HG02610 (cell line): ENCODE results near the gene SPATA13.
A peak's percentile ranks its signal among the peaks of the same experiment; 100 is the strongest.

Source experiments
- ATAC-seq: cut with Tn5 transposase; IDR thresholded peaks from one replicate; pipeline ENCODE4 v1.9.1; 2021; ENCODE audit warnings: mild to moderate bottlenecking, moderate library complexity; ENCODE audit not compliant: unreplicated experiment

SPATA13 gene

DNA sequence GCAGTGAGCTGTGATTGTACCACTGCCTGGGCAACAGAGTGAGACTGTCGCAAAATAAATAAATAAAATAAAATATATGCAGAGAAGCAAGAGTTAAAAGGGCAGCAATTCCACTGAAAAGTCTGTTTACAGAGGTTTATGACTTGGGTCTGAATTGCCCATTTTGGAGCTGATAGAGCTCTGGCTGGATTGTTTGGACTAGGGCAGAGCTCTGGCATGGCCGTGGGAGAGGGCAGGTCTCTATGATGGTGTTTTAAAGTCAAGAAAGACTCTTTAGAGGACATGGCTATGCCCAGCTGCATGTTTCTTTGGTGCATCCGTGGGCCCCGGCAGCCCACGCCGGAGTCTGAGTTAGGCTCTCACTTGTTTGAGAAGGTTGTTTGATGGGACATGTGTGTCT, 84.3 kb downstream of the SPATA13 start:
- ATAC-seq: no peak

DNA sequence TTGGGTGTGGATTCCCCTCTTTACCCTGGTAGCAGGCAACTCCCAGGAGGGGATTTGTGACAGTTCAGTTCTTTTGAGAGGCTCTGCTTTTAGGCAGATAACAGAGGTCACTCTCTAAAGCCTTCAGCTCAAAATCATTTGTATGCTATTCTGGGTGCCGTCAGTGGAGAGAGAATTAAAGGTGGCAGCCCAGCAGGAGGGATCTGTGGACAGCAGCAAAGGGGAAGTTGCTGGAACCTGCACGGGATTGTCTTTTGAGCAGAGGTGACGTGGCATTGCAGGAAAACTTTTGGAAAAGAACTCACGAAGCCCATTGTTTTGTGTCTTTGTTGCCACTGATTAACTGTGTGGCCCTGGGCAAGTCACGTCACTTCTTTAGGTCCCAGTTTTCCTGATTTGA, 86.5 kb downstream of the SPATA13 start:
- no peak for ATAC-seq

DNA sequence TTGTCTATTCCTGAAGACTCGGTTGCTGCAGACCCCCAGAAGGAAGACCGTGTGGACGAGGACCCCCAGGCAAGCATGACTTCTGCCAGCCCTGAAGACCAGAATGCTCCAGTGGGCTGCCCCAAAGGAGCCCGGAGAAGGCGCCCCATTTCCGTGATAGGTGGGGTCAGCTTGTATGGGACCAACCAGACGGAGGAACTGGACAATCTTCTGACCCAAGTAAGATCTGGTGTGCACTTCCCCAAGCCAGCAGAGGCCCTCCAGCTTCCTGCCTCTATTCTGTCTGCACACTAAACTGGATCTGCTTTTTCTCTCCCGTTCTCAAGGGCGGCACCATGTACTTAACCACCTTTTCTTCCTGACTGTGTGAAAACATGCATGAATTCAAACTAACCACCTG, 89.1 kb downstream of the SPATA13 start:
- ATAC-seq: no peak

DNA sequence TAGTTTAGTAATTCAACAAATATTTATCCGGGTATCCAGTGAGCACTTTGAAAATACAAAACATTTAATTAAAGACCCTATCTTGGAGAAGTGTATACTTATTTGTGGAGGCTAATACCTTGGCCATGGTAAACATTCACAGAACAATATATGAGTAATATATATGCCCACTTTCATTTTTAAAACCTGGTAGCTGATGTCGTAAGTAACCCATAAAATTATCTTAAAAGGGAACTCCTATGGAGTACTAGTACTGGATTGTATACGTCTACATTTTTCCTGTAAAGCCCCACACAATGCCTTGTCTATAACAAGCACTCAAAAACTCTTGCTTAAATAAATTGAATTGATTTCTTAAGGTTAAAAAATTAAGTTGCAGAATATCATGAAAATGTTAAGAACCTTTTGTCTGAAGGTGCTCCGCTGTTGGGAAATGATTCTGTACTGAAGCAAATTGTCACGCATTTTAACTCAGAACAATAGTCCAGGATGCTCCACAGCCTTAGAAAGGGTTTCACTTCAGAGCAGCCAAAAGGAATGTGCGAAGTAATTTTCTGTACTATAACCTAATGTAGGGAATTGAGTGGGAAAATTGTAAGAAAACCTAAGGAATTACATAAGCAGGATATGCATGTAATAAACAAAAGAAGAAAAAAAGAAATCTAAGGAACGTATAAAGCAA, 90.0 kb downstream of the SPATA13 start:
- no peak for ATAC-seq

GRCh38 chr13:24251525-24251924, 91.0 kb downstream of the SPATA13 start:
- ATAC-seq: no peak

DNA sequence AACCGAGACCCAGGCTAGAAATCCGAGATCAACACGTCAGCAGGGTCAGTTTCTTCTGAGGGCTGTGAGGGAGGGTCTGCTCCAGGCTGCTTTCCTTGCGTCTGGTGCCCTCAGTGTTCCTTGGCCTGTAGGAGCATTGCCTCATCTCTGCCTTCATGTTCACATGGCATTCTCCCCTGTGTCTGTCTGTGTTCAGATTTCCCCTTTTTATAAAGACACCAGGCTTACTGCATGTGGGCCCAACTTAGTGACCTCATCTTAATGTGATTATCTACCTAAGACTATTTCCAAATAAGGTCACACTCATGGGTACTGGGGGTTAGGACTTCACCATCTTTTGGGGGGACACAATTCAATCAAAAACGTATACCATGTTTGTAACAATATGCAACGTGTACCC, 91.6 kb downstream of the SPATA13 start:
- ATAC-seq: no peak

GRCh38 chr13:24253520-24254145, 93.1 kb downstream of the SPATA13 start:
- no peak for ATAC-seq

- no peak for ATAC-seq
These were observed 93.8 kb downstream of the SPATA13 start for GRCh38 chr13:24254146-24254841.

DNA sequence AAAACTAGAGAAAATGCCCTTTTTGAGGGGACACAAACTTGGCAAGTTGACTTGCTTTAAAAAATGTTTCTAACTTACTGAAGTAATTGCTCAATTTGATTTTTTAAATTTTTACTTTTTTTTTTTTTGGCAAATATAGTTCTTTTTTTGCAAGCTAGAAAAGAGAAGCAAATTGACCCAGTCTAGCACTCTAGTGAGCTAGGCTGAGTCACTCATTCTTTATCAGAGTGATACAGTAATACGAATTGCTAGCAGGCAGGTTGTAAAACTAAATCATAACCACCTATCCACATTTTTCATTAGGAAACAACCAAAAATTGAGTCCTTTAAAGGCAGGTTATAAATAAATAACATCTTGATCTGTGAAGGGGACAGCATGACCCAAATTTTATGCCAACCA, 97.0 kb downstream of the SPATA13 start:
- no peak for ATAC-seq

- ATAC-seq: no peak
These were observed 101.0 kb downstream of the SPATA13 start for GRCh38 chr13:24261566-24261965.

DNA sequence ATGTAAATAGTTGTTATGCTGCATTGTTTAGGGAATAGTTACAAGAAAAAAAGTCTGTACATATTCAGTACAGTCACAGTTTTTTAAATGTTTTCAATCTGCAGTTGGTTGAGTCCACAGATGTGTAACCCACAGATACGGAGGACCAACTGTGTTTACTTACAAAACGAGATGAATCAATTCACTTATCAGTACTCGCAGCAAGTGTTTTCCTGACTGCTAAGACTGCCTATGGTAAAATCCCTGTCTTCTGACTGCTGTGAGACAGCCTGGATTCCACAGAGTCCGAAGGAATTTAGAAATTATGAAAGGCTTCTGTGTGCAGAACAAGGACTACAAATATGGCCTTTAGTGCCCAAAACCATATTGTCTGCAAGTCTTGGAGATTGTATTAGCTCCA, 103.1 kb downstream of the SPATA13 start:
- no peak for ATAC-seq

DNA sequence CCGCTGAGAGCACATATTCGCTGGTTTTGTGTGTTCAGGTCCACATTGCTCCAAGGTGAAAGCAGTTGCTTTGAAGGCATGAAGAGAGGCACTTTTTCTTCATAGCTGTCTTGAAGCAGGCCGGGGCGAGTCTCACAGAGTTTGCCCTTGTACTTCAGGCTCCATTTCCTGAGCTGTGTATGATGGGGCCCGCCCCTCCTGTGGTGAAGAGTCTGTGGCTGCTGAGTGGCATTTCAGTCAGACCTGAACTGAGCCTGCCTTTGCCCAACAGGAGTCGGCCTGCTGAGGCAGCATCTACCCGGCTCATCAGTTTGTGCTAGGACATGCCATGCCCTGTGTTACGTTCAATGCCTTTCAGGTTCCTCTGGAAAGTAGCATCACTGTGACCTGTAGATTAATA, 104.5 kb downstream of the SPATA13 start:
- ATAC-seq: peak; percentile 69

DNA sequence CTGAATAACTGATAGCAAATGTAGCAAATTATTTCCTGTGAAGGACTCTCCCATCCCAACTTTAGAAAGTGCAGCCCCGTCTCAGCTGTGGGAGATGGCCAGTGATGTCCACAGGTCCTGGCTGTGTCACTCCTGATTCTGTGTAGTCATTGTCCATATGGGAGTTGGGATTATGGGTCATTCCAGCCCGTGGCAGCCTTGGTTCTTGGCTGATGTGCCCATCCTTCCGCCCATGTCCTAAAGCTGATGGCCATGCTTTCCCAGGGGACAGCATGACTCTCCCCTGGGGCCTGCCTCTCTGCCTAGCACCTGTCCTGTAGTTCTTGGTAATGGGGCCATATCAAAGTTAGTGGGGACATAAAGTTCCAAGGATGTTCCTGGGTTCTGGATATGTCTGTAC, 104.9 kb downstream of the SPATA13 start:
- ATAC-seq: no peak

DNA sequence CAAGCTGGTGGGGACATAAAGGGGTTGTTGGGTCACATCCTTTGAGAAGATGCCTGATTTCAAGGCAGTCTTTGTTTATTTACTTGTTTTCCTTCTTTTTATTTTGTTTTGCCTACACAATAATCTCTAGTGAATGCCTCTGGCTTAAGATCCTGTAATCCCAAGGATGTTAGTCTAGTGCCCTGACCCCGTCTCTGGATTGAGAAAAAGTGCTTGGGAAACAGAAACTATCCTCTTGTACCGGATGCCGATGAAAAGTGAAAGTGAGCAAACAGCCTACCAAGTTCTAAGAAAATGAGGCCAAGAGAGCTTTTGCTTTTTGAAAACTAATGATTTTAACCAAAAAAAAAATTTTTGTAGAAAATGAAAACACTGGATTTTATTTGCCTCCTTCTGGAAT, 106.8 kb downstream of the SPATA13 start:
- no peak for ATAC-seq

- no peak for ATAC-seq
These were observed 107.3 kb downstream of the SPATA13 start for GRCh38 chr13:24267801-24268200.

GRCh38 chr13:24269821-24270220, 109.3 kb downstream of the SPATA13 start:
- ATAC-seq: no peak

DNA sequence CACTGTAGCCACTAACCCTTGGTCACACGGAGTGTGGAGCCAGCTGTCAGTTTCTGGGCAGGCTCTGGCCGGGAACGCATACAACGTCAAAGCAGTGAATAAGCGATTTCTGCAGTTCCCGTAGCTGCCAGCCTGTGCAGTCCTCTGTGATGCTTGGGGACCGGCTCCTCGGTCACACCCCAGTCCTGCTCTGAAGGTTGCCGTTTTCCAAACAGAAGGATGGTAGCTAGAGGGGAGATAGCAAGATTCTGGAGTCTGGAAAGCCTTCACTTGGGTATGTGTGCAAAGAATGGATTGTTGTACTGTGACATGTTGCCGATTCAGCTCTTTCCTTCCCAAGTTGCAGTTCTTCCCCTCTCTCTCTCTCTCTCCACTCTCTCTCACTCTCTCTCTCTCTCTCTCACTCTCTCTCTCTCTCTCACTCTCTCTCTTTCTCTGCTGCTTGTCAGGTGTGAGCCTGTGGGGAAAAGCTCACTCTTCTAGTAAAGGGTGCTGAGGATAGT, 110.2 kb downstream of the SPATA13 start:
- peak; percentile 46 for ATAC-seq

DNA sequence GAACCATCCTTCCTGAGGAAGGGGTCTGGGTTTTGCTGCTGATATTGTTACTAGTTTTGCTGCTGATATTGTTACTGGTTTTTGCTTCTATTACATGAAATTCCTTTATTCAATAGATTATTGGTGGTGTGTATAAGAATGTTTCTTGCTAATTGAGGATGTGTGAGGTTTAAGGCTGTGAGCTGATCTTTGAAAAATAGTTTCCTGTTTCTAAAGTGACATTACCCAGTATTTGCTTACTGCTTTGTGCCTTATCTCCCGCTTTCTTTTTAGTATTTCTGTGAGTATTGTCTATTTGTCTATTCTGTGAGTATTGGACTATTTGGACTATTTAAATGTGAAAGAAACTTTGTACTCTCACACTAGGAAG, 110.7 kb downstream of the SPATA13 start:
- ATAC-seq: no peak

DNA sequence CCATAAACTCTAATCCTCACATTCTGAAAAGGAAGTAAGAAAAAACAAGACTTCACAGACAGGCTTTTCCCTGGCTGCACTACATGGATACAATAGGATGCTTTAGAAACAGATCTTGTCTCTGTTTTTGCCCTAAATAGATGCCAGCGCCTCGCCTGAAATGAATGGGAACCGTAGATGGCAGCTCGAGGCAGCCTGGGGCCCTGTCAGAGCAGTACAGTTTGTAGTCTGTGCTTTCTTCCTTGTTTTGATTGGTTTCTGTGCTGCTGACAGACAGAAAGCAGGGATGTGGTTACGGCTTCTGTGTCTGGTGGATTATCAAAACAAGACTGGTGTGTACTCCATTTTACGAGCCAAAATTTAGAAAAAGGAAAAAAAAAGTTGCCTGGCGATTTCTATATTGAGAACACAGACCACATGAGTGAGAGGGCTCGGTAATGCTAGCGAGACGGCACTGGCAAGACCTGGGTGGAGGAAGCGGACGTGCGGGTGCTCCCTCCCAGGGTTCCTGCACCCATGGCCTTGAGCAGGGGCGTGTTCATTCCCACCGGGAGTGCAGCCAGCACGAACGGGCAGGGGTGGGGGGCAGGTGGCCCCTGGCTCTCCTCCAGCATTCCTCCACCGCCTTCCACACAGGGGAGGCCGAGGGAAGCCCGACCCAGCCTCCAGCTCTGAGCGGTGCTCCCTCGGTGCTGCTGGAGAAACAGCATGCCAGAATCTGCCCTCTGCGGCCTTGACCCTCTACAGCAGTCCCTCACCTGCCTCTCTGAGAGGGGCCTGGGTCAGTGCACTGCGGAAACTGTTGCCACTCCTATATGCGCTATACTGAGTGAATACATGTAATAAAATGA, 111.3 kb downstream of the SPATA13 start:
- ATAC-seq: peak; percentile 42

GRCh38 chr13:24272452-24273161, 112.1 kb downstream of the SPATA13 start:
- ATAC-seq: no peak

GRCh38 chr13:24273926-24274325, 113.4 kb downstream of the SPATA13 start:
- no peak for ATAC-seq
